Stimulated activated CD4-positive, alpha-beta T cell treated with anti-CD3 and anti-CD28 coated beads, Interleukin-15, amount 100 ng/mL, for 24 hours (primary cell): Measurements from ENCODE around the gene ODF2L.

Experiments
- DNase-seq: peaks from one replicate; pipeline ENCODE4 v3.0.0-alpha.2; 2020

ODF2L gene, protein sequence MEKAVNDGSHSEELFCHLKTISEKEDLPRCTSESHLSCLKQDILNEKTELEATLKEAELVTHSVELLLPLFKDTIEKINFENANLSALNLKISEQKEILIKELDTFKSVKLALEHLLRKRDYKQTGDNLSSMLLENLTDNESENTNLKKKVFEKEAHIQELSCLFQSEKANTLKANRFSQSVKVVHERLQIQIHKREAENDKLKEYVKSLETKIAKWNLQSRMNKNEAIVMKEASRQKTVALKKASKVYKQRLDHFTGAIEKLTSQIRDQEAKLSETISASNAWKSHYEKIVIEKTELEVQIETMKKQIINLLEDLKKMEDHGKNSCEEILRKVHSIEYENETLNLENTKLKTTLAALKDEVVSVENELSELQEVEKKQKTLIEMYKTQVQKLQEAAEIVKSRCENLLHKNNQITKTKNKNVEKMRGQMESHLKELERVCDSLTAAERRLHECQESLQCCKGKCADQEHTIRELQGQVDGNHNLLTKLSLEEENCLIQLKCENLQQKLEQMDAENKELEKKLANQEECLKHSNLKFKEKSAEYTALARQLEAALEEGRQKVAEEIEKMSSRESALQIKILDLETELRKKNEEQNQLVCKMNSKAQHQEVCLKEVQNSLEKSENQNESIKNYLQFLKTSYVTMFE

DNA sequence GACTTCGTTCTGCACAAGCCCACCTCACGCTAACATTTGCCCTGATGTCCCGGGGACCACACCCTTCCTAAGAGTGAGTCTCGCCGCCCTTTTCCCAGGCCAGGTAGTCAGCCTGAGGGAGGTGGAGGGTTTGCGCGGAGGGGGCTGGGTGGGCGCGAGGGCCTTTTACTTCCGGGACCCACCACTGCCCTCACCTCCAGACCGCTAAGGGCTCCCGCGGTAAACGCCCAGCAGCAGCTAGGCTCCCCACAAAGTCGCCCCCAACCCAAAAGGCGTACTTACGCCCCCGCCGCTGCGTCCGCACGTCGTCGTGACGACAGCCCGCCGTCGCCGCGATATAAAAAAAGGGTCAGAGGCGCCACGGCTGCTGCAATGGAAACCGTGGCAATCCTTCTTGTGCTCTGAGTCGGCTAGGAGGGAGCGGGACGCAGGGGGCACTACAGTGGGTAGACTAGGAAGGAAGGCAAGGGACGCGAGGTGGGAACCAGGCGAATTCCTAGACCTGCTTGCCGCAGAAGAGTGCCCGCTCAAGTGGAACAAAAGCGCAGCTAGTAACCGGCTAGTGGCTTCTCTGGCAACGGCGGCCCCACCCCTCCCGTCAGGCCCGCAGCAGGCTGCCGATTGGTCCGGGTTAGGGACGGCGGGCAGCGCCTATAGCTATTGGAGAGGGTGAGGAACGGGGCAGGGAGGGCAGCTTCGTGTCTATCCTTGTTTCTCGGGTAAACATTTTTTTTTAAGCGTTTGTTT, at the start of gene ODF2L:
ODF2L (minus strand) TSS at position 573 of the 747 bp plus-strand sequence. CDS start 9,296 bp downstream, outside the sequence.
- peak; percentile 93 for DNase-seq

DNA sequence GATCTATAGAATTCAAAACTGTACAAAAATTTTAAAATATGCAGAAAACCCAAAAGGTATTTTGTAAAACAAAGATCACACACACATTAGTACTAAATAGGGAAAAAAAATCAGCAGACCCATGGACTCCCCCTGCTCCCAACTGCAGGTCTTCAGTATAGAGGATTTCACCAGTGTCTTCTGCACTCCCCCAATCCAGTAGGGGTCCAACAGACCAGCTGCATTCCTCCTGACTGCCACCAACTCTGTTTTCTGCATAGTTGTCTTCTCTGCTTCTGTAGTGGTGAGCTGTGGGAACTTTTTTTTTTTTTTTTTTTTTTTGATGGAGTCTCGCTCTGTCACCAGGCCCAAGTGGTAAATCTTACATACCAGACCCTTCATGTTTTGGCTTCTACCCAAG, 49.8 kb upstream of the ODF2L start:
- DNase-seq: no peak

DNA sequence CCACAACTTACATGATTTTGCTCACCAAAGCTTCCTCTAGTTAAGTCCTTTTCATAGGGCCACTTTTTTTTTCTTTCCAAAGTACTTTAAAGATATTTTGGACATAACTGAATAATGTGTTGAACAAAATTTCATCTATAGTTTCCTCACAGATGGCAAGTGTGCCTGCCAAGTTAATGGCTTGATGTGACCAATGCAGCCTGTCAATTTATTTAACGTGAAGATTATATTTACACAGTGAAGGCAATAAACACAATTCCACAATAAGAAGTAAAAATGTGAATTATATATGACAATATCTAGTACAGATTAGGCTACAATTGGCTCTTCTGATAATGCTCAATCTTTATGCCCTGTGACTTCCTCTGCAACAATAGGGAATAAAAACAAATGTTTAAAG, 45.9 kb upstream of the ODF2L start:
- DNase-seq: no peak

DNA sequence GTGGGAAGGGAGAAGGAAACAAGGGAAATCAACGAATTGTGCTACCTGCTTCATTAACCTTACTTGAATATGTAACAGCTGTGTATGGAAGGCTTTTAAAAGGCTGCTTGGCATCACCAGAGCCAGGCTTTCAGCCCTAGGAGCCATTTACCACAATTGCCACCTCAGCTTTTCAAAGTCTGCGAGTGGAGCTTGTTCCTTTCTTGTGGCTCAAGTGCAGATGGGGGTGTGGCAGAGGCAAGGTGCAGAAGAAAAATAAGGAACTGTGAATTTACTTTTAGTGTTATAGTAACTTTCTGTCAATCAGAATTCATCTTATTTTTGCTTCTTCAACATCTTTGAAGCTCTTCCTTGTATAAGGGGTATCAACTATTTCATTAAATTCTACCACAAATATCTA, 45.5 kb upstream of the ODF2L start:
- DNase-seq: no peak

DNA sequence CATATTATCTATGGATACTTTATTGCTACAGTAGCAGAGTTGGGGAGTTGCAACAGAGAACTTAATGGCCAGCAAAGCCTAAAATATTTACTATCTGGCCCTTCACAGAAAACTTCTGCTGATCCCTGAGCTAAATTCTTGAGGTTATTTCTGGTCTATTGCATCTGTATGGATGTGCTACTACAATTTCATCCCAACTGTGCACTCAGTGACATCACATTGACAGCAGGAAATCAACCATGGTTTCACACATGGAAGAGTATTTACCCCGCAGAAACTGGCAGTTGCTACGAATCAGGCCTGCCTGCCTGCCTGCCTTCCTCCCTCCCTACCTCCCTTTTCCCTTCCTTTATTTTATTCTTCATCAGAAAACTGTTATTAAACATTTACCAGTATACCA, 39.9 kb upstream of the ODF2L start:
- DNase-seq: no peak

DNA sequence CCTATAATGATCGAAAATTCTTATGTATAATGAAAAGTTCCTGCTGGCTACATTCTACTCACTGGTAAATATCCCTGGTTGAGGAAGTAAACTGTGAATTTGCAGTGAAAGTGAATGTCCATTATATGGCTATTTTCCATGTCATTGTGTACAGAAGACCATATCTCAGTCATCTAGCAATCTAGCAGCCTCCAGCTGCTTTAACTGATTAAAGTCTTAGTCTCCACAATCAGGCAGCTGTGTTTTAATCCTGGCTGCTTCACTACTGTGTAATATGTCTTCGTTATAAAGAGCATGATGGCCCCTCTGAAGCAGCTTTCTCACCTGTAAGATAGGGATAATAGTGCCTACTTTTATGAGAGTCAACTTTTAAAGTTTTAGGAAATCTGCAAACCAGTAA, 39.2 kb upstream of the ODF2L start:
- DNase-seq: no peak

DNA sequence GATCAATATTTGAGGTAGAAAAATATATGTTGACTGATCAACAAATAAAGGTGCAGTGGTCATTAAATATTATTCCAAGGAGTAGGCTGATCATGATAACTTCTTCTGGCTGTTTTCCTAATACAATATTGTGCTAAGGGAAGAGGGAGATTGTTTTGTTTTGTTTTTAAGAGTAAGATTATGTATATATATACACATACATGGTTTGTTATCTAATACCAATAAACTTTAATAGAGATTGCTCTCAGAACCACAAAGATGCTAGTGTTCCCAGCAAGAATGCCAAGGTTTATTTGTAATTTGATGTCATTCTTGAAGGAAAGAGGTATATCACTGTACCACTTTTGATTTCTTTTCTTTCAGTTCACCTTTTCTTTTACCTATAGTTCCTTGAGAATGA, 37.9 kb upstream of the ODF2L start:
- no peak for DNase-seq

DNA sequence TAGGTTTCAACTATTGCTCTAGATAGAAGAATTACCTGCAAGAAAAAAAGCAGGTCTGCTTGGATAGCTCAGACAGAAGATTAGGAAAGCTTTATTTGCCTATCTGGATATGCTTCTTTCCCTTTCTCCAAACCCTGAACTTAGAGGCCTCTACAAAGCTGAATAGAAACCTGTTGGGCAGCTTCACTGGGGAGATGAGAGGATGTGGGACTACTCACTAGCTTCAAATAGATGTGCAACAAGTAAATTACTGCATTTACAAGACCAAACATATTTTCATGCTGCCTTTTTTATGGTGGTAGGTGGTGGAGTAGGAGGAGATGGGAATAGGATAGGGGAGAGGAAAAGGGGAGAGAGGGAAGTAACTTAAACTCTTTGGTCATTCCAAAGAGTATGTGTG, 34.3 kb upstream of the ODF2L start:
- no peak for DNase-seq

DNA sequence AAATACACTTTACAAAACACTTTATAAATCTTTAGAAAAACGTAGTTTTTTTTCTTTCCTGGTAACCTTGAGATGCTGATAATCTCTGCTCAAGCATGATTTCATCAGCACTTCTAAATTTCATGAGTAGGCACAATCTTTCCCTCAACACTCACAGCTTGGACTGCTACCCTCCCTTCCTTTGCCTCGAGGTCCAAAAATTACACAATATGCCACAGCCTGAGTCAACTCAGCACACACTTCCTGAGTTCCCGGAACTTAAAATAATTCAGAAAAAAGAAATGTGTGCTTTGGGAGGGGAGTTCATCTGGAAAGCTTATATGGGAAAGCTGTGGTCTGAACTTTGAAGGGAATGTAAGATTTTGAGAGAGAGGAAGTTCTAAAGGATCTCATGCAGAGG, 33.7 kb upstream of the ODF2L start:
- no peak for DNase-seq

DNA sequence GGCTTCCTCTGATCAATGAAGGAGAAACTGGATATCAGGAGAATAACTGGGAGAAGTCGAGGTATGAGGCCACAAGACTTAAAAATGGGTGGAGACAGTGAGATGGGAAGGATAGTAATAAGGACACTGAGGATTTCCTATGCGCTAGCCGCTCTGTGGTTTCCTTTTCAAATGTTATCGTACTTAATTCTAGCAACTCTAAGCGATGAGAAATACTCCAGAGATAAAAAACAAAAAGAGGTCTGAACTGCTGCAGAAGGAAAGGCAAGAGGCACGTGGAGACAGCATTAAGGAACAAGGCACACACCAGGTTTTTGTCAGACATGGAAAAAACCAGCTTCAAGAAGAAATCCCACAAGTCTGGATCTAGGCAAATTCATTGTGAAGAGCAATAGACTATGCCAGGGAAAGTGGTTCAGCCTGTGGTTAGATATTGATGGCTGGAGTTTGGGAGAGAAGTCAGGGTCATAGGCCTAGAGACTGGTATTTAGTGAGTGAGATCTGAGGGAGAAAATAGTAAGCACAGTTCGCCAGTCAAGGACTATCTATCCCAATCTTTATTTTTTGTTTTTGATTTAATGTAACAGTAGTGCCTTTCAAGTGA, 33.1 kb upstream of the ODF2L start:
- no peak for DNase-seq

DNA sequence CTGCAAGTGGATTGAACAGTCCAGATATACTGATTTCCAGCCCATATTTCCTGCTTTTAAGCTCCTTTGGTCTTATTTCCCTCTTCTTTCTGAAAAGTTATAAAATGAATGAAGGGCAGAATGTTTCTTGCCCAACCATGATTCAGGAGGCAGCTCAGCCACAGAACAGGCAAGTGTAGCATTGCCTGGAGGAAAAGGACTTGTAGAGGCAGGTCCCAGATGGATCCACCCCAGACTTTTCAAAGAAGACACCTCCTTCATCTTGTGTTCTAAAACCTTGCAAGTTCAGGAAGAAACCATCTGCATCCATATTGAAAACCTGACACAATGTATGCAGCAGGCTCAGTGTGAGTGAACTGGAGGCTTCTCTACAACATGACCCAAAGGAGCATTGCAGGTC, 27.8 kb upstream of the ODF2L start, which contains the start of gene CLCA2:
CLCA2 (plus strand) TSS at position 299 of the 400 bp plus-strand sequence; CDS start at position 376, 77 bp downstream.
- no peak for DNase-seq

DNA sequence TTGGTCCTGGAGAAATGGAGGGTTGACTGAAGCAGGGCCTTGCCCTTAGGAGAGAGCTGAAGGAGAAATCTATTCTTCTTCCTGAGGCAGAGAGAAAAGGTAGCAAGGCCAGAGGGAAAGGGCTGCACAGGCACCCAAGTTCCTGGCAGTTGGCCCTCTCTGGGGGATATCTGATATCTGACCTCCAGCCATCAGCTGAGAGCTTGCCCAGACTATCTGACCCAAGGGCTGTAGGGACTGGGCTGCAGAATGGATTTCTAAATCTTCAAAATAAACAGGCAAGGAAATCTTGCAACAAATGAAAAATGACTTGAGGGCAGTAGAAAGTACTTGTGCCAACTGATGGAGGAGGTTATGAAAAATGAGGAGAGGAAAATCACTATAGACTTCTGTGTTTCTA, 27.4 kb upstream of the ODF2L start:
- no peak for DNase-seq

DNA sequence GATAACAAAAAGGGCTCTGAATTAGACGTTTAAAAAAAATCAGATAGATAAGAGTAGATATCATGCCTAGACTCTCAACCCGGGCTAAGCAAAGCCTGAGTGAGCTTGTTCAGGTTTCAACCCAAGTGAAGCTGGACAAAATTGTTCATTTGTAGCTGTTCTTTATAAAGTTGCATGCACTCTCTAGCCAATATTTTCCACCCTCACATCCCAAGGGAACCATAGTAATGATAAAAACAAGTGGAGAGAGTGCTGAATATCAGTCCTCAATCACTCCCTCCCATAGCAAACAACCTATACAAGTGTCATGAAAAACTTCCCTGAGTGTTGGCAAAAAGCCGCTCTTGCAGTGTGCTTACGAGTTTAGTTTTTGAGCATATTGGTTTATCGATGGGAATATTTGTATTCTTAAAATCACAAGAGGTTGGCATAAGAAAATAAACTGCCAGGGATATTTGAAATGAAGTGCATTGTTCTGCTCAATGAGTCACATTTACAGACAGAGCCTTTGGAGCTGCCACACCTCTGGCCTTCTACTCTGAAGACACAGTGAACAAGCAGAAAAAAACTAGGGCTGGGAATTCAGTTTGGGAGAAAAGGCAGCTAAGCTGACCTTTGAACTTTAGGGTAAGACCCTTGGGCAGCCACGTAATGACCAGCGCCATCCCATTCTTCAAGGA, 25.6 kb upstream of the ODF2L start:
- no peak for DNase-seq

DNA sequence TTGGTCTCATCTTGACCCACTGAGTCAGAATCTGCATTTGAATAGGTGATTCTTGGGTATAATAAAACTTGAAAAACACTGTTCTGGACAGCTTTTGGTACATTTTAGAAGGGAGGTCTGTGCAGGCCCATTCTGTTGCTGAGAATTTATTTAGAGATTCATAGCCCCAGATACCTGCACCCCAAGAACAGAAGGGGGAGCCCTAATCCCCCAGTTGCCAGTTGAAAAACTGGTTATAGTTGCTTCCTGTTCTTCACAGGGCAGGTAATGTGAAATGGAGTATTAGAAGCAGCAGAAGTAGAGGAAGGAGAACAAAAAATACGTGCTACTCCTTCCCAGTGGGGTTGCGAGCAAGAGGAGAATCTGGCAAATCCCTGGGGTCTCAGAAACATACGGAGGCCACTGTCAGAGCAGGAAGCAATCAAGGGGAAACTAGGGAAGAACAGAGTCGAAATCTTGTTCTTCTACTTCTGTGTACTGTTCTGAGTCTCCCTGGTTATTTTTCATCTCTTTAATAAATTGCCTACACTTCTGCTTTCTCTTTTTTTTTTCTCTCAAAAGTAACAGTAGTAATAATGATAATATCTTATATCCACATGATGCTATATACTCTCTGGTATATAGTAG, 23.3 kb upstream of the ODF2L start:
- peak; percentile 46 for DNase-seq

DNA sequence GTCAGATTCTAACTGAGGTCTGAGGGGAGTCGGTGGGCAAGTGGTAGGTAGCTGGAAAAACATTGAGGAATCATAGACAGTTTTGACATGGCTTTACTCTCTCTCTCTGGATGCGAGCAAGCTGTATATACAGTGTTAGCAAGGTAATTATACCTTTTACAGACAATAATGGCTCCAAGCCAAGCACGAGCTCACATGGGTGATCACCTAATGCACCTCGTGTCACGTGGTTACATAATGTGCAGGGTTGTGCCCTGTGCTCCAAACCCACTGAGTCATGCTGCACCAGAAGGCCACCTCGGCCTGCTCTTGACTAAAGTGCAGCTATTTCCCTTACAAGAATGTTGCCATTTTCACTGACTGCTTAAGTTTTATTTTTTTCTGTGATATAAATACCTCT, 20.2 kb upstream of the ODF2L start:
- no peak for DNase-seq

DNA sequence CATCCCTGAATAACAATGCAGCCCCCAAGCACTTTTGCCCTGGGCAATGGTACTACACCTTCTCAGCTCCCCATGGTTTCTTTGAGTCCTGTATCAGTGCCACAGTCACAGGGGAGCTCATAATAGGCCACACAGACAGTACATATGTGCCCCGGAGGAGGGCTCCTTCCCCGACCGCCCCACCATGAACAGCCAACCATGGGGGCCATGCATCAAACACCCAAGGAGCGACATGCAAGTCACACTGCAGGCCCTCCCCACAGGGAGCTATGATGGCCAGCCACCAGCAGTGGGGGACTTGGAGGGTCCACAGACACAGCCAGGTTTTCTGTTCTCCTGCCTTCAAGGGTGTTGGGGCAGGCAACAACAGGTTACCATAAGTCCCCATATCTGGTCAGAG, 14.8 kb upstream of the ODF2L start:
- DNase-seq: no peak

DNA sequence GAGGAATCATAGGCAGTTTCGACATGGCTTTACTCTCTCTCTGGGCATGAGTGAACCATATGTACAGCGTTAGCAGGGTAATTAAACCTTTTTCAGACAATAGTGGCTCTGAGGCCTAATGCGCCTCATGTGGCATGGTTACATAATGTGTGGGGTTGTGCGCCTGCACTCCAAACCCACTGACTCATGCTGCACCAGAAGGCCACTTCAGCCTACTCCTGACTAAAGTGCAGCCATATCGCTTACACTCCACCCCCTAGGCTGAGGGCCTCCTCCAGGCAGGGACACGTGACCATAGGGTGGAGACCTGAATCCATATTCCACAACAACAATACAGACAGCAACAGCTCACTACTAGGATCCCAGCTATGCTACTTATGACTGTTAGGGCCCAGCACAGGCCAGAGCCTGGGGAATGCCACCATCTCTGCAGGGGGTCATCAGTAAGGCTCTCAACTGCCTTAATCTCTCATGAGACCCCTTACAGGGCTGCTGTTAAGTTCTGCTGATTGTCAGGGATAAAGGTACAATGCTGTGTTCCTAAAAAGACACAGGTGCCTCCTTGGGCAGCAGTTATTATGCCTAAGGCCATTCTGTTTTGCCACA, 13.4 kb upstream of the ODF2L start:
- no peak for DNase-seq

DNA sequence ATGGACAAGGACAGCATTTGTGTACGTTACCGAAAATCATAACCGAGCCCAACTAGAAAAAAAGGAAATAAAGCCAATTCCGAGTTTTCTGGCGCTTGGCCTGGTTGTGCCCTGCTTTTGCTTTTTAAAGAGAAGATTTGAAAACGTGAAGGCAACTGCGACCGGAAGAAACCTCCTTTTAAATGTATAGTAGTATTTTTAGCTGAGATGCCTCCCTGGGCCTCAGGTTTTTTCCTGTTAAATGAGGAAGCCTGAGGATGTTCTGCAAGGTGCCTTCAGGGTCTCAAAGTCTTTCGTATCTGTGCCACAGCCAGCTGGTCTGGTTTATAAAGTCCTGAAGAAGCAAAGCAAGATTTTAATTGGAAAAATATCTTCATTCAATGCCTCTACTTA, 371 bp upstream of the ODF2L start:
- no peak for DNase-seq

DNA sequence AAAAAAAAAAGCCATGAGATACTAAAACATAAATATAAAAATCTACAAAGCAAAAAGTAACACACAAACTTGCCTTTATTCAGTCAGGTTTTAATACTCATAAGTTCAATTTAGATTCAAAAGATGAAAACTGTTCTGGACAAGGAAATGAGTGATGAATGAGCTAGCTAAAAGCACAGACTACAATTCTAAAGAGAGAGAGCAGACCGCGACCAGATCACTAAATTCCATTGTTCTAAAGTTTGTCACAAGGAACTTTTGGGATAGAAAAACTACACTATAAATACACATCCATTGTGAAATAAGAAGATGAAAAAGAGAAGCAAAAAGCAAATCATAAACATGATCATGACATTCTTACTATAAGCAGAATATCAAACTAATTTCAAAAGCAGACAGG, 1.7 kb downstream of the ODF2L start:
- DNase-seq: no peak

DNA sequence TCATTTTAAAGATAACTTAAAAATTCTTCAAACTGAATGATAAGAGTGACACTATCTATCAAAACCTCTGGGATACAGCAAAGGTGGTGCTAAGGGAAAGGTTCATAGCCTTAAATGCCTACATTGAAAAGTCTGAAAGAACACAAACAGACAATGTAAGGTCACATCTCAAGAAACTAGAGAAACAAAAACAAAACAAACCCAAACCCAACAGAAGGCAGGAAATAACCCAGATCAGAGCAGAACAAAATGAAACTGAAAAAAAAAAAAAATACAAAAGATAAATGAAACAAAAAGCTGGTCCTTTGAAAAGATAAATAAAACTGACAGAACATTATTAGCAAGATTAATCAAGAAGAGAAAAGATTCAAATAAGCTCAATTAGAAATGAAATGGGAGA, 6.8 kb downstream of the ODF2L start:
- no peak for DNase-seq

DNA sequence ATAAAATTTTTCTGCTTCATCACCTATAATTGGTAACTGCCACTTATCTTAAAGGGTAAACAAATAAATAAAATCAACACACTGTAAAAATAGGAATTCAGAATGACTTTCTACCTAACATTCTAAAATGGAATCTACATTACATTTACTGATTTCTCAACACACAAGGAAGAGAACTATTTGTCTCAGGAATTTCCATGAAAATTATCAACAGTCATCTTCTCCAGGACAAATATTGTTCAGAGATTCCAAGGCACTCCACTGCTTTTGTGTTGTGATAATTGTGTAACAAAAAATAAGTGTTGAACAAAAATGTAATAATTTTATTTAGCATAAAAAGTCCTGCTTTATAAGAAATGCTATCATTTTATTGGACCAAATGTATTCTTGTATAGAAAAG, 7.3 kb downstream of the ODF2L start:
- no peak for DNase-seq
